Activated naive CD4-positive, alpha-beta T cell treated with anti-CD3 and anti-CD28 coated beads for 36 hours (primary cell): ENCODE measurements around the gene F11R. TPM values are rescaled to one million over a fixed set of nuclear protein-coding genes. Genes with fewer than 3 reads are reported as not detected.

ENCODE experiments used
- total RNA-seq, 2 experiments: library from RNA; stranded (reverse); gene quantifications; one replicate each; pipeline ENCODE4 v1.2.3, GENCODE V29; 2021

The F11R gene
- total RNA-seq, 2 experiments from 2014 or later, result 26.0 to 26.9 TPM

Other genes starting within 250 kb of the F11R start
- 10 to 100 TPM; 19.5 to 19.6 TPM for gene LY9, start 225.0 kb downstream of the F11R start, total RNA-seq
- under 1 TPM in 1 of 2 experiments, not detected in 1; 0.15 TPM for gene CD244, start 158.3 kb downstream of the F11R start, total RNA-seq
- gene ITLN1, start 136.0 kb downstream of the F11R start, total RNA-seq, result not detected
- gene ITLN2, start 66.3 kb downstream of the F11R start, total RNA-seq, result not detected
- 10 to 100 TPM; 50.3 to 51.5 TPM for gene TSTD1, start 17.8 kb upstream of the F11R start, total RNA-seq
- gene USF1, start 24.8 kb upstream of the F11R start, total RNA-seq, result 10 to 100 TPM; 43.7 to 44.2 TPM
- gene ARHGAP30, start 48.7 kb upstream of the F11R start, total RNA-seq, result 100 to 1,000 TPM; 104 to 106 TPM
- not detected for gene NECTIN4, start 68.4 kb upstream of the F11R start, total RNA-seq
- gene KLHDC9, start 77.2 kb upstream of the F11R start, total RNA-seq, result under 1 TPM; 0.33 to 0.57 TPM
- gene PFDN2, start 96.9 kb upstream of the F11R start, total RNA-seq, result 100 to 1,000 TPM; 179 to 183 TPM
- 10 to 100 TPM; 59.1 to 63.1 TPM for gene NIT1, start 97.0 kb upstream of the F11R start, total RNA-seq
- 10 to 100 TPM; 29.7 to 34.0 TPM for gene DEDD, start 111.5 kb upstream of the F11R start, total RNA-seq
- gene UFC1, start 132.8 kb upstream of the F11R start, total RNA-seq, result 10 to 100 TPM; 89.4 to 94.9 TPM
- gene USP21, start 138.3 kb upstream of the F11R start, total RNA-seq, result 10 to 100 TPM; 35.7 to 36.1 TPM
- gene PPOX, start 145.3 kb upstream of the F11R start, total RNA-seq, result 10 to 100 TPM; 24.9 to 26.0 TPM
- gene B4GALT3, start 156.4 kb upstream of the F11R start, total RNA-seq, result 10 to 100 TPM; 45.7 to 49.0 TPM
- 10 to 100 TPM in 1 of 2 experiments, 1 to 10 TPM in 1; 6.5 to 10.6 TPM for gene ADAMTS4, start 177.9 kb upstream of the F11R start, total RNA-seq
- 100 to 1,000 TPM; 126 to 130 TPM for gene NDUFS2, start 181.2 kb upstream of the F11R start, total RNA-seq
- 1 to 10 TPM in 1 of 2 experiments, under 1 TPM in 1; 0.74 to 1.6 TPM for gene FCER1G, start 194.1 kb upstream of the F11R start, total RNA-seq
- gene APOA2, start 202.5 kb upstream of the F11R start, total RNA-seq, result not detected
- 10 to 100 TPM; 13.2 to 14.3 TPM for gene TOMM40L, start 204.9 kb upstream of the F11R start, total RNA-seq
- not detected for gene NR1I3, start 217.1 kb upstream of the F11R start, total RNA-seq
- gene PCP4L1, start 237.6 kb upstream of the F11R start, total RNA-seq, result under 1 TPM; 0.24 to 0.37 TPM